GM12864 (cell line): Measurements from ENCODE around the gene OPN1LW.
"Not testable (repeated sequence)": the region's sequence is repeated elsewhere in the genome, so short reads cannot be mapped to it uniquely, and the experiment has no call there.

Experiments
- DNase-seq: peaks from one replicate; pipeline ENCODE4 v3.0.0-alpha.2; 2011; ENCODE audit warnings: low read depth
- H3K4me3 ChIP-seq: 2 replicates; pipeline ENCODE4 v1.5.1; 2011; ENCODE audit warnings: mild to moderate bottlenecking, low read depth, low read length, control low read depth
- TF ChIP-seq, protein P1 (sequence below): IDR thresholded peaks from 2 replicates; pipeline ENCODE4 v1.5.1; 2011; ENCODE audit warnings: low read depth, mild to moderate bottlenecking, moderate library complexity, low read length, control low read depth, inconsistent platforms; ENCODE audit errors: missing control alignments

Gene OPN1LW

DNA sequence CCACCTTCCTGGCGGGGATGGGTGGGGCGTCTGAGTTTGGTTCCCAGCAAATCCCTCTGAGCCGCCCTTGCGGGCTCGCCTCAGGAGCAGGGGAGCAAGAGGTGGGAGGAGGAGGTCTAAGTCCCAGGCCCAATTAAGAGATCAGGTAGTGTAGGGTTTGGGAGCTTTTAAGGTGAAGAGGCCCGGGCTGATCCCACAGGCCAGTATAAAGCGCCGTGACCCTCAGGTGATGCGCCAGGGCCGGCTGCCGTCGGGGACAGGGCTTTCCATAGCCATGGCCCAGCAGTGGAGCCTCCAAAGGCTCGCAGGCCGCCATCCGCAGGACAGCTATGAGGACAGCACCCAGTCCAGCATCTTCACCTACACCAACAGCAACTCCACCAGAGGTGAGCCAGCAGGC lies at the start of gene OPN1LW:
Gene OPN1LW, plus strand, starts transcription at position 234 of the 400 bp plus-strand sequence. Its CDS starts 41 bp downstream, at position 275.
- not testable (repeated sequence) for H3K4me3 ChIP-seq, DNase-seq

DNA sequence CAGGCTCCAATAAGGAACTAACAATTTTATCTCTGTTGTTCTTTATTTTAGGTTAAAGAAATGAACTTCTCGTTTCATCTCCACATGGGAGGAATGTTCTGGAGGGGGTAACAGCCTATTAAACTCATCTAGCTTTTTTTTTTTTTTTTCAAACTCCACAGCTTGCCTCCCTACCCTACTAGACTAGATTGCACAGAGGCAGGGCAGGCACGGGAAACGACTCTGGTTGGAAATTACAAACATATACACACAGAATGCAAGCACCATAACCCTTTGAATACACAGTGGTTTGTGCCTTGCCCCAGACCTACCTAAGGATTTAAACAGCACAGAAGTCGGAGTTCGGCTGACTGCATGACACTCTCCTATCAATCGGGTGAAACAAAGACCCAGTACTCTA lies 49.2 kb upstream of the OPN1LW start:
- TF ChIP-seq, protein P1, sequence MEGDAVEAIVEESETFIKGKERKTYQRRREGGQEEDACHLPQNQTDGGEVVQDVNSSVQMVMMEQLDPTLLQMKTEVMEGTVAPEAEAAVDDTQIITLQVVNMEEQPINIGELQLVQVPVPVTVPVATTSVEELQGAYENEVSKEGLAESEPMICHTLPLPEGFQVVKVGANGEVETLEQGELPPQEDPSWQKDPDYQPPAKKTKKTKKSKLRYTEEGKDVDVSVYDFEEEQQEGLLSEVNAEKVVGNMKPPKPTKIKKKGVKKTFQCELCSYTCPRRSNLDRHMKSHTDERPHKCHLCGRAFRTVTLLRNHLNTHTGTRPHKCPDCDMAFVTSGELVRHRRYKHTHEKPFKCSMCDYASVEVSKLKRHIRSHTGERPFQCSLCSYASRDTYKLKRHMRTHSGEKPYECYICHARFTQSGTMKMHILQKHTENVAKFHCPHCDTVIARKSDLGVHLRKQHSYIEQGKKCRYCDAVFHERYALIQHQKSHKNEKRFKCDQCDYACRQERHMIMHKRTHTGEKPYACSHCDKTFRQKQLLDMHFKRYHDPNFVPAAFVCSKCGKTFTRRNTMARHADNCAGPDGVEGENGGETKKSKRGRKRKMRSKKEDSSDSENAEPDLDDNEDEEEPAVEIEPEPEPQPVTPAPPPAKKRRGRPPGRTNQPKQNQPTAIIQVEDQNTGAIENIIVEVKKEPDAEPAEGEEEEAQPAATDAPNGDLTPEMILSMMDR = no peak
- DNase-seq = no peak
- H3K4me3 ChIP-seq = no peak overlapping the region

DNA sequence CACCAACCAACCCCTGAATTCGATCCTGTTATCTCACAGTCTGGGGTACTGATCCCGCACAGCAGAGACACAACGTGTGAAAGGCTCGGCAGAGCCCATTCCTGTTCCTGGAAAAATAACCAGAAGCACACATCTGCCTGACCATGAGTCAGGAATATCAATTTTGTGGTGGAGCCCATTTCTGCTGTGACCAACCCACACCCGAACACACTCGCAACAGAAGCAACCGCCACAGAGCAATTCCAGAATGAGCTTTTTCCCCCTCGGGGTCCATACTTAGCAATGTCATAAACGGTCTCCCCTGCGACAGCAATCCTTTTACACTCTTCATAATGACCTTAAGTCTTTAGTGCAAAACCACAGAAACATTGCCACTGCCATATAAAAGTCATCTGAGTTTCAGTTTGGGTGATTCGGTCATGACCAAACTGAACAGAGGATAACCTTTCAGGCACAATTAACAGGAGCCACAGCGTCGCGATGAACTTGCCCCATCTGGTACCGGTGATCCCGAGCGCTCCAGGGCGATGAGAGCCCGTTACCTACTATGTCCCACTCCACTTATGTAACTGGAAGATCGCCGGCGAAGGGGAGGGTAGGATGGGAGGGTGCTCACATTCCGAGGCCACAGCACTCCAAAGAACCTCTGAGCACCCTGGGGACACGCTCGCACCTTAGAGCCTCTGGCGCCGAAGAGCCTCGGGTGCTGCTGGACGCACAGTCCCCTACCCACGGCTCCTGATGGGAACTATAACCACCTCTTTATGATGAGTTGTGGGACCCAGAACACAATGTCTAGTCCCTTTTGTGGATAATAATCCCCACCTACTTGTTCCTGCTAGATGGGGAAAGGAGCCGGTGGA lies 47.7 kb upstream of the OPN1LW start:
- TF ChIP-seq, protein P1 = no peak
- DNase-seq = no peak
- H3K4me3 ChIP-seq = peak overlapping the region; percentile 84

DNA sequence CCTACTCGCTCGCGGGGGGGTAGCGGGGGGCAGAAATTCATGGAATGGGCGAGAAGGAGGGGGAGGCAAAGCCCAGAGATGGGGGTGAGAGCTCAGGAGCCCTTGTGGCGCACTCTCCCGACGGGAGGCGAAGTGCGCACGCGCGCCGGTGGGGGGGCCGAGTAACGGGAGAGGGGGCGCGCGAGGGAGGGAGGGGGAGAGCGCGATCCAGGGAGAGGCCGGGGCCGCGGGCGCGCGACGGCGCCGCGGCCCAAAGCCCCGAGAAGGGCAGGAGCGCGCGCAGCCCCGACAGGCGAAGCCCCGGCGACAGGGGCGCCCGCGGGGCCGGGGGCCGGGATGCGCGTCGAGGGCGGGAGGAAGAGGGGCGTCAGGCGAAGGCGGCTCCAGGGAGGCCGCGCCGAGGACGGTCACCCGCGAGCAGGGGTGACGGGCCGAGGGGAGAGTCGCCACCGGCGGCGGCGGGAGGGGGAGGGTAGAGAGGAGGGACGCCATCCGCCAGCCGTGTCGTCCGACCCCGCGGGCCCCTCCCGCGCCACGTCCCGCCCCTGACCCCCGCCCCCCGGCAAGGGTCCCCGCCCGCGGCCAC lies 46.9 kb upstream of the OPN1LW start:
- DNase-seq = no peak
- H3K4me3 ChIP-seq = peak overlapping the region; percentile 84
- TF ChIP-seq, protein P1 = no peak

DNA sequence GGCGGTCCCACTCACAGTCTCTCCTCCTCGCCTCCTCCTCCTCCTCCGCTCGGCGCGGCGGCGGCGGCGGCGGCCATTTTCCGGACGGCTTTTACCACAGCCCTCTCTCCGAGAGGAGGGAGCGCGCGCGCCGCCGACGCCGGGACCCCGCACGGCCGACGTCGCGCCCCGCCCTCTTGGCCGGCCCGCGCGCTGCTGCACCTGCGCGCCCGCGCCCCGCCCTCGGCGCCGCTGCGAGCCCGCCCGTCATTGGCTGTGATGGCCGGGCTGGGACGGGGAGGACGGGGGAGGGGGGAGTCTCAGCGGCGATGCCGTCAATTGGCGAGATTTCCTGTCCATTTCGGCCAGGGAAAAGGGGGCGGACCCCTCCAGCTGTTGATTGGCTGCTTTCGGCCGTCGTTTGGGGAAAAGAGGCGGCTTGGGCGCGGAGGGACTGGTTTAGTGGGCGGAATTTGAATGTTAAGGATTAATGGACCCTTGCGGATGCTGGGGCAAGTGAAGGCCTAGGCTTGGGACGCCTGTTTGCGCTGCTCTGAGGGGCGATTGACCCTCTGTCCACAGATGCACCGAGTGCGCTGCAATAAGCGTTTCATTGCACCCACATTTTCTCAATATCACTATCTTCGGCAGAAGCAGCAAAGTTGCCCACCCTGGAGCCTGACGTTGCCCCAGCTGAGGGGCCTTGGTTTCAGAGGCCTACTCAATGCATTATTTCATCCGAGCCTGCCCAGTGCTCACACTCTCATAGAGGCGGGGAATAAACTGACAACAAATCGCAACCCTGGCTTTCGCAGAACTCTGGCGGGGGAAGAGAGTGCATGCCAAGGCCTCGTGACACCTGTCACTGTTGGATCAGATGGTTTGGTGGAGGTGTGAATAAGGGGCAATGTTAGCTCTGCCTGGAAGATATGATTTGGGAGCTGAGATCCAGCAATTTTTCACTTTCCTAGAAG lies 46.2 kb upstream of the OPN1LW start, which contains the start of gene MECP2:
Gene MECP2, minus strand, starts transcription at position 129 of the 953 bp plus-strand sequence.
- TF ChIP-seq, protein P1 = no peak
- H3K4me3 ChIP-seq = peak within 1 kb of the TSS; percentile 84
- peak; percentile 72 for DNase-seq

DNA sequence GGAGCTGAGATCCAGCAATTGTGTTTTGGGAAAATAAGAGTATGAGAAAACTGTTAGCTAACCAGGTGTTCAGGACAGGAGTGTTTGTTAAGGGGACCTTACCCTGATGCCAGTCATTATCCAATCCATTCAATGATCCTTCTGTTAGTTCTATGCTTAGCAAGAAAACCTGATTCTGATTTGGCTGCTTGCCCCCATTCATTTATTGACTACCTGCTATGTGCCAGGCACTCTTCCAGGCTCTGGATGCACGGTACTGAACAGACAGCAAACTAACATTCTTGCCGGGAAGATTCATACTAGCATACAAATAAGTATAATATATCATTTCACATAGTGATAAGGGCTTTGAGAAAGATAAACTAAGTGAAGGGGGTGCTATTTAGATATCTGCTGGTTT lies 45.5 kb upstream of the OPN1LW start:
- no peak for DNase-seq
- H3K4me3 ChIP-seq = no peak overlapping the region
- TF ChIP-seq, protein P1 = no peak

DNA sequence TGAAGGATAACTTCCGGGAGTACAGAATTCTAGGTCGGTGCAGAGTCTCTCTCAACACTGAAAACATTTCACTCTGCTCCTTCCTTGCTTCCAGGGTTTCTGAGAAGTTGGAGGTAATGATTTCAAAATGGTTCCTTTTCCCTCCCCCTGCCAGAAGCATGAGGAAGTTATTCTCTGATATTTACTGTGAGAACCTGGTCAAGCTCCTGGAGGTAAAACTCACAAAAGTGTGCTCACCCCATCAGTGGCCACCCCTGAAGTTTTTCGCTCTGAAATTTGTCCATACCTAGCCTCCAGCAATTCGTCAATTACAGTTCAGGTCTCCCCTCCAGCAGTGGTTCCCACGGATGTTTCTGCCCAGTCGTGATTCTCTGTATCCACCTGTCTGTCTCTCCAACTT lies 30.3 kb upstream of the OPN1LW start:
- no peak for DNase-seq
- TF ChIP-seq, protein P1 = no peak
- H3K4me3 ChIP-seq = no peak overlapping the region
